MM.1S (cell line): ENCODE measurements around the gene MFNG.

Source experiments
- DNase-seq: peaks from one replicate; pipeline ENCODE4 v3.0.0-alpha.2; 2015
- H2AFZ ChIP-seq: fragments of 300-600 bp; sonication (generic); 2 replicates; pipeline ENCODE4 v1.6.0; 2016; ENCODE audit warnings: antibody characterized with exemption, low read length
- H3F3A ChIP-seq: fragments of 300-600 bp; sonication (generic); 2 replicates; pipeline ENCODE4 v1.6.1; 2016; ENCODE audit warnings: mild to moderate bottlenecking, antibody characterized with exemption, low read length, moderate library complexity, mixed read lengths; ENCODE audit not compliant: insufficient read depth
- H3K27ac ChIP-seq: fragments of 300-600 bp; sonication (generic); 2 replicates; pipeline ENCODE4 v1.5.1; 2016; ENCODE audit warnings: mild to moderate bottlenecking, low read length
- H3K27me3 ChIP-seq: fragments of 300-600 bp; sonication (generic); replicated peaks from 2 replicates; pipeline ENCODE4 v1.6.0; 2016; ENCODE audit warnings: low read length; ENCODE audit not compliant: insufficient read depth
- H3K36me3 ChIP-seq: fragments of 300-600 bp; sonication (generic); replicated peaks from 2 replicates; pipeline ENCODE4 v1.6.1; 2016; ENCODE audit warnings: mild to moderate bottlenecking, low read length, mixed read lengths; ENCODE audit not compliant: insufficient read depth
- H3K4me1 ChIP-seq: fragments of 300-600 bp; sonication (generic); 2 replicates; pipeline ENCODE4 v1.6.1; 2016; ENCODE audit warnings: low read length, mixed read lengths
- H3K4me2 ChIP-seq: fragments of 300-600 bp; sonication (generic); 2 replicates; pipeline ENCODE4 v1.6.0; 2016; ENCODE audit warnings: low read depth, low read length
- H3K4me3 ChIP-seq: fragments of 300-600 bp; sonication (generic); 2 replicates; pipeline ENCODE4 v1.5.1; 2016; ENCODE audit warnings: low read length, mixed read lengths
- H3K79me2 ChIP-seq: fragments of 300-600 bp; sonication (generic); 2 replicates; pipeline ENCODE4 v1.6.1; 2016; ENCODE audit warnings: mixed run types, low read length, mixed read lengths
- H3K9ac ChIP-seq: fragments of 300-600 bp; sonication (generic); 2 replicates; pipeline ENCODE4 v1.6.1; 2016; ENCODE audit warnings: low read length, mixed read lengths
- H3K9me2 ChIP-seq: fragments of 300-600 bp; sonication (generic); replicated peaks from 2 replicates; pipeline ENCODE4 v1.6.1; 2016; ENCODE audit warnings: mild to moderate bottlenecking, low read length, mixed read lengths; ENCODE audit not compliant: insufficient read depth
- H3K9me3 ChIP-seq: fragments of 300-600 bp; sonication (generic); replicated peaks from 2 replicates; pipeline ENCODE4 v1.6.1; 2016; ENCODE audit warnings: mild to moderate bottlenecking, low read length, mixed read lengths; ENCODE audit not compliant: insufficient read depth
- H4K20me1 ChIP-seq: fragments of 300-600 bp; sonication (generic); 2 replicates; pipeline ENCODE4 v1.6.1; 2016; ENCODE audit warnings: mild to moderate bottlenecking, low read length, moderate library complexity, mixed read lengths; ENCODE audit not compliant: insufficient read depth
- CTCF ChIP-seq: fragments of 300-600 bp; sonication (generic); IDR thresholded peaks from 2 replicates; pipeline ENCODE4 v1.5.1; 2016; ENCODE audit warnings: antibody characterized with exemption, low read length, mixed read lengths
- EZH2 ChIP-seq: fragments of 300-600 bp; sonication (generic); optimal IDR thresholded peaks from 2 replicates; pipeline ENCODE3; 2017; ENCODE audit warnings: low read depth, mild to moderate bottlenecking, antibody characterized with exemption, low read length, mixed read lengths
- EZH2phosphoT487 ChIP-seq: fragments of 300-600 bp; sonication (generic); IDR thresholded peaks from 2 replicates; pipeline ENCODE4 v1.6.1; 2018; ENCODE audit warnings: antibody characterized with exemption, low read length

The MFNG gene

GRCh38 chr22:37423283-37423682 is 62.9 kb downstream of the MFNG start:
- Histone ChIP-seq H4K20me1 (no peaks in the 10 kb centered on the region), H3K27me3 (peaks cover 96% of the 10 kb centered on the region), H2AFZ (no peak overlapping the region), H3K4me3 (no peak overlapping the region), H3K4me1 (no peaks in the 10 kb centered on the region), H3F3A (no peaks in the 10 kb centered on the region), H3K36me3 (no peaks in the 10 kb centered on the region), H3K79me2 (no peaks in the 10 kb centered on the region), H3K9me3 (no peaks in the 10 kb centered on the region), H3K9me2 (no peaks in the 10 kb centered on the region), H3K27ac (no peak overlapping the region), H3K9ac (no peak overlapping the region), H3K4me2 (no peak overlapping the region)
- DNase-seq: no peak
- no peak for TF ChIP-seq EZH2
- no peak for TF ChIP-seq CTCF
- no peak for TF ChIP-seq EZH2phosphoT487

DNA sequence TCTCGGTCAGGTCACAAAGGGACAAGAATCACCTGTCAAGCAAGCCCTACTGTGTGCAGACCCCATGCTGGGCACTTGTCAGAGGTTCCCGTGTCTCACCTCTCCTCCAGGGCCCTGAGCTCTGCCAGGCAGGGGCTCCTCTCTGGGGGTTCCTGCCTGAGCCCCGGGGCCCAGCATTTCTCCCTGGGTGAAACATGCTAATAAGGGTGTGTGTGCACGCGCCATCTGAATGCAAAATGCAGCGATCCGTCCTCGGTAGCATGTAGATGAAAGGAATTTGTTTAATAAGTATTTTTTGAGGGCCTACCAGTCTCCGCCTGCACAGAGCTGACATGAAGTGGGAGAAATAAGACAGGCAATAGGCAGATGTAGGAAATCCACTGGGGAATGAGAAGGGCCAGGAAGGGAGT is 64.7 kb downstream of the MFNG start:
- H3K27me3 ChIP-seq: peaks cover 99% of the 10 kb centered on the region
- no peak overlapping the region for H3K4me3 ChIP-seq
- no peaks in the 10 kb centered on the region for H3K9me2 ChIP-seq
- H3K9me3 ChIP-seq: no peaks in the 10 kb centered on the region
- H3K36me3 ChIP-seq: no peaks in the 10 kb centered on the region
- no peaks in the 10 kb centered on the region for H4K20me1 ChIP-seq
- DNase-seq: no peak
- no peak overlapping the region for H3K4me2 ChIP-seq
- H3K79me2 ChIP-seq: no peaks in the 10 kb centered on the region
- no peak for TF ChIP-seq EZH2
- TF ChIP-seq EZH2phosphoT487: no peak
- TF ChIP-seq CTCF: no peak
- no peaks in the 10 kb centered on the region for H3F3A ChIP-seq
- H3K27ac ChIP-seq: no peak overlapping the region
- no peaks in the 10 kb centered on the region for H3K4me1 ChIP-seq
- H3K9ac ChIP-seq: no peak overlapping the region
- no peak overlapping the region for H2AFZ ChIP-seq

- H3K36me3 ChIP-seq: no peaks in the 10 kb centered on the region
- no peak overlapping the region for H3K27ac ChIP-seq
- no peak for TF ChIP-seq EZH2
- no peak for TF ChIP-seq CTCF
- TF ChIP-seq EZH2phosphoT487: no peak
- H3K27me3 ChIP-seq: peaks cover 99% of the 10 kb centered on the region
- H4K20me1 ChIP-seq: no peaks in the 10 kb centered on the region
- 0 out of 2 replicates have a peak overlapping the region, but pooled peaks have one; percentile 0 for H3K4me2 ChIP-seq
- no peak for DNase-seq
- no peaks in the 10 kb centered on the region for H3F3A ChIP-seq
- no peak overlapping the region for H3K4me3 ChIP-seq
- H3K9me3 ChIP-seq: no peaks in the 10 kb centered on the region
- no peaks in the 10 kb centered on the region for H3K9me2 ChIP-seq
- H2AFZ ChIP-seq: no peak overlapping the region
- no peaks in the 10 kb centered on the region for H3K79me2 ChIP-seq
- H3K9ac ChIP-seq: no peak overlapping the region
- no peaks in the 10 kb centered on the region for H3K4me1 ChIP-seq
Observed at GRCh38 chr22:37420686-37421467, 65.3 kb downstream of the MFNG start.
